Measurements from ENCODE around the gene MRPS7. TPM values are rescaled to one million over a fixed set of nuclear protein-coding genes. Genes with fewer than 3 reads are reported as not detected.
"Not testable (repeated sequence)": the region's sequence is repeated elsewhere in the genome, so short reads cannot be mapped to it uniquely, and the experiment has no call there.

Gene MRPS7
- total RNA-seq, 1 experiment from 2014 or later, result 93.7 TPM

- H3K27ac ChIP-seq (ENCODE audit: insufficient read length, low read depth, low read length); H3K9me3 ChIP-seq (ENCODE audit: control insufficient read depth, low read depth, low read length); H3K27me3 Mint-ChIP-seq (ENCODE audit: low read depth); DNase-seq; H2AFZ ChIP-seq (ENCODE audit: low read length); H3K4me3 Mint-ChIP-seq; H3K14ac ChIP-seq (ENCODE audit: insufficient read depth, low read length); H4K20me1 ChIP-seq (ENCODE audit: control insufficient read depth, insufficient read depth, insufficient read length); H2BK12ac ChIP-seq (ENCODE audit: insufficient read length, low read depth, low read length); H3K56ac ChIP-seq (ENCODE audit: insufficient read length, low read depth, low read length); H4K91ac ChIP-seq (ENCODE audit: insufficient read length, low read depth, low read length); H3K27me3 ChIP-seq (ENCODE audit: insufficient read depth, low read length); H2BK20ac ChIP-seq (ENCODE audit: low read depth, low read length, poor library complexity, severe bottlenecking); H3K18ac ChIP-seq (ENCODE audit: insufficient read length, low read depth, low read length); H3K4me2 ChIP-seq (ENCODE audit: insufficient read depth, insufficient read length, low read length); H3T11ph ChIP-seq (ENCODE audit: low read length); H3K9ac ChIP-seq (ENCODE audit: extremely low read depth, insufficient read length, low read length); H4K5ac ChIP-seq (ENCODE audit: insufficient read length, low read depth, low read length); H3K23ac ChIP-seq (ENCODE audit: insufficient read length, low read depth, low read length); H2AK5ac ChIP-seq (ENCODE audit: insufficient read length, low read length); H3K27ac Mint-ChIP-seq; H2BK5ac ChIP-seq (ENCODE audit: insufficient read length, low read length); H3K79me1 ChIP-seq (ENCODE audit: insufficient read depth, low read depth, low read length, poor library complexity, severe bottlenecking); H3K23me2 ChIP-seq (ENCODE audit: insufficient read length, low read depth, low read length, poor library complexity, severe bottlenecking); H2BK120ac ChIP-seq (ENCODE audit: low read depth, low read length, poor library complexity, severe bottlenecking); H3K4ac ChIP-seq (ENCODE audit: low read depth, low read length); H2BK15ac ChIP-seq (ENCODE audit: low read depth, low read length); H4K8ac ChIP-seq (replicated peaks; ENCODE audit: insufficient read length, low read depth, low read length); H3K4me1 ChIP-seq (ENCODE audit: insufficient read depth, low read length); H3K9me3 Mint-ChIP-seq: not testable (repeated sequence)
- H3K36me3 Mint-ChIP-seq (ENCODE audit: insufficient read depth in 1 of 3, low read depth in 3 of 3), result peaks cover 0 to 15% (median 5%) of the 10 kb centered on the region in 3 experiments; a peak in 4 of 7 replicates
- peaks cover 45 to 47% of the 10 kb centered on the region in 2 experiments for H3K4me1 Mint-ChIP-seq
- H3K79me2 ChIP-seq (ENCODE audit: insufficient read depth, low read length), result peaks cover 16% of the 10 kb centered on the region
- WGBS (ENCODE audit: extremely low coverage, insufficient read length, low lambda C conversion rate), result no CpG with 5 or more reads among the region's 2 CpGs
Measured at GRCh38 chr17:75257228-75257627, 4.5 kb upstream of the MRPS7 start.
